ENCODE data around the gene NUBP2. TPM values are rescaled to one million over a fixed set of nuclear protein-coding genes. Genes with fewer than 3 reads are reported as not detected.
A peak's percentile ranks its signal among the peaks of the same experiment; 100 is the strongest.
"Not testable (repeated sequence)": the region's sequence is repeated elsewhere in the genome, so short reads cannot be mapped to it uniquely, and the experiment has no call there.

The NUBP2 gene
- total RNA-seq, 1 donor from 2014 or later = 37.9 TPM

DNA sequence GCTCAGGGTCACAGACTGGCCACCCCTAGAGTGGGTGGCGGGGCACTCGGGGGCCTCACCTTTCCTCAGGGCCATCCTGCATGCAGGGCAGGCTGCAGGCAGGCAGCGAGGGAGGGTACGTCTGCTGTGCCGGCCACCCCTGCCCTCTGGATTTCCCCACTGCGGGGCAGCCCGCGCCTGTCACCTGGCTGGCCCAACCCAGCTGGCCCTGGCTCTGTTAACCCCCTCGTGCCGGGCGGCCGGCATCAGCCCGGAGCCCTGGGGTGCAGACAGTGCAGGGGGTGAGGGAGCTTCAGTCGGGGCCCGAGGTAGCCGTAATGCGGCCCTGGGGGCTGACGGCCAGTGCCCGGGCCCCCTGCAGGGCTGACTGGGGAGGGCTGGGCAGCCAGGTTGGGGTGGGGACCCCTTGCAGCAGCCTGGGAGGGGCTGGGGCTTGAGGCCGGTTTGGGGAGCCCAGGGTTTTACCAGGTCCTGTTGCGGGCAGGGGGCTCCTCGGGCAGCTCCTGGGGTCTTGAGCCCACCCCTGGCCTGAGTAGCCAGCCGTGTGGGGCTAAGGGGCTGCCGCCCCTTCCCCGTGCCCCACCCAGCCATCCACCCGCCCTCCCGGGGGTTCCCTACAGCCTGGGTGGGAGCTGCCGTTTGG lies 10.9 kb downstream of the NUBP2 start, which contains the start of gene IGFALS:
Gene IGFALS (minus strand): TSS at position 128 of the 643 bp plus-strand sequence. CDS start 53 bp downstream, at position 75.
- DNase-seq (ENCODE audit: low spot score in 2 of 2) = peak in 1 of 2 donors; percentile 21
- FAIRE-seq = no peak

DNA sequence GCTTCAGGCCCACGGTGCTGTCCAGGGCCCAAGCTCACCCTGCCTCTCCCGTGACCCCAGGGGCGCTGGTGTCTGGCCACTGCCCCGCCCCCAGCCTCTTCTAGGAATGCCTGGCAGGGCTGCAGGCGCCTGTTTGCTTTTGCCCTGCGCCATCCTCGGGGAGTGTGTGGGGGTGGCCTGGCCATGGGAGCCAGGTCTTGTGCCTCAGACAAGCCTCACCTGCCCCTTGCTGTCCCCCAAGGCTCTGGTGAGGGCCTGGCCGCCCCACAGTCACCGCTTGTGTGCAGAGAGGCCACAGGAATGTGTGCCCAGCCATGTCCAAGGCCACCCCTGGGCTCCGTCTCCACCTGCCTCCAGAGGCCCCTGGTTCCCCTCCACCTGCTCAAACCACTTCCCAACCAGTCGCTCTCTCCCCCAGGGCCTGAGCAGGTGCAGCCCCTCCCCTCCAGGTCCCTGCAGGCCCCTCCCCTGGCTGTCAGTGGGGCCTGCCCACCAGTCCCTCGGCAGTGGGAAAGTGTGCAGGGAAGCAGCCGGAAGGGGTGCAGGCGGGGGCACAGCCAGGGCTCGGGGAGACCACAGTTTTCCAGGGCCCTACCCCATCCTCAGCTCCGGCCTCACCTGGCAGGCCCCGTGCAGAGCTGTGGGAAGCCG lies 11.6 kb downstream of the NUBP2 start:
- FAIRE-seq (no peak), DNase-seq (ENCODE audit: low spot score in 2 of 2) (peak in 1 of 2 donors; percentile 20)

DNA sequence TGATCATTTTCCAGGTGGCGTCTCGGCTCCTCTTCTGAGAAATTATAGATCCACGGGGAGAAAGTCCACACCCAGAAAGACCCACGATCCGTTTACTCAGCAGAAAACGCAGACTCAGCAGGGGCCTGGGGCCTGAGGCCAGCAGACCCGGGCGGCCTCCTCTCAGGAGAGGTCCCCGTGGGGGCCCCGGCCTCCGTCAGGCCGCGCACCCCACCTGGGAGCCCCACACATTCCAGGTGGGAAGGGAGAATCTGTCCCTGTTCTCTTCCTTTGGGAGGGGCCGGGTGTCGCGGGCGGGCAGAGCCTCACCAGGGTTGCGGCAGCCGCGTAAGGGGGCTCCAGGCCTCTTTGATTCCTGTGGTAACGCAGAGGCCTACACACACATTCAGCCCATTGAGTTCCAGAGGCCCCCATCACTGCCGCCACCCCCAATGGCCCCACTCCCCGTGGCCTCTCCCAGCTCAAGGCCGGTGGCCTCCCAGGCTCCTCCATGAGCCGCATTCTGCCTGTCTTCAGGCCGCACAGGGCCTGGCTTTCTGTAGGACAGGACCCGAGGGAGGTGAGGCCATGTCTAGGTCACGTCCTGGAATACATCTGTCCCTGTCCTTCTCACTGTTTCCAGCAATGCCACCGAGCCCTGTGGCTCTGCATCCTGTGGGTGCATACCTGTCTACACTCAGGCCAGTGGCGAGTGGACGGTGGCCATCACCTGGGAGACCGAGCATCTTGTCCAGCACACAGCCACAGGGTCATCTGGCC lies 12.3 kb downstream of the NUBP2 start:
- peak in 1 of 2 donors; percentile 10 for DNase-seq (ENCODE audit: low spot score in 2 of 2)
- no peak for FAIRE-seq

DNA sequence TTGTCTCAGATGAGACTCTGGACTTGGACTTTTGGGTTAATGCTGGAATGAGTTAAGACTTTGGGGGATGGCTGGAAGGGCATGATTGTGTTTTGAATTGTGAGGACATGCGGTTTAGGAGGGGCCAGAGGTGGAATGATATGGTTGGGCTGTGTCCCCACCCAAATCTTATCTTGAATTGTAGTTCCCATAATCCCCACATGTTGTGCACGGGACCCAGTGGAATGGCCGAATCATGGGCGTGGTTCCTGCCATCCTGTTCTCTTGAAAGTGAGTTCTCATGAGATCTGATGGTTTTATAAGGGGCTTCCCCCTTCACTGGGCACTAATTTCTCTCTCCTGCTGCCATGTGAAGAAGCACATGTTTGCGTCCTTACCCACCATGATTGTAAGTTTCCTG lies 16.5 kb downstream of the NUBP2 start:
- DNase-seq (ENCODE audit: low spot score in 2 of 2); FAIRE-seq: not testable (repeated sequence)

DNA sequence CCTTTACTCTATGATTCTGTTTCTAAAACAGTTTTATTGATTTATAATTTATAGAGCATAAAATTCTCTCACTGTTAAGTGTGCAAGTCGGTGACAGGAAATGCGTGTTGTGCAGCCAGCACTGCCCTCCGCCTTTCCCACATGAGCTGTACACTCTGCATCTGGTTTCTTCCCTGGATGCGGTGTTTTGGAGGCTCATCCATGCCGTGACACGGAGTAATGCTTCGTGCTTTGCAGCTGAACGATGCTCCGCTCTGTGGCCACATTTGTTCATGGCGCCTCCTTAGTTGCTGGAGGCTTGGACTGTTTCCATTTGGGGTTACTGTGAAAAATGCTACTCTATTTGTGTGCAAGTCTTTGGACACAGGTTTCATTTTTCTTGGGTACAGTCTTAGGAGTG lies 17.9 kb downstream of the NUBP2 start:
- DNase-seq (ENCODE audit: low spot score in 2 of 2) = no peak
- no peak for FAIRE-seq

DNA sequence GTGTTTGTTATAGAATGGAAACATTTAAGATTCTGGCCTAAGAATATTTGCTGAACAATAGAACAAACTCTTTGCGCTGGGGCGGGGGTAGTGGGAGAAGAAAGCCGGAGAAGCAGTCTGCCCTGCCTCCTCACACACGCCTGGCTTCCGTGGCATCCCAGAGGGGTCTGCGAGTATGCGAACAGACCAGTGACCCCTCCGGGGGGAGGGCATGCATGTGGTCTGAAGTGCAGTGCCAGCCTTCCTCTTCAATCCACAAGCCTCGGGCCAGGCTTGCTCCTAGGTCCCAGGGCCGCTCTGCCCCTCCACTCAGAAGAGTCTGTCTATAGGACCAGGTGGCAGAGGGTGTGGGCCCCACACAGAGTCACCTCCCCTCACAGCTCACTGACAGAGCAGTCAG lies 24.9 kb downstream of the NUBP2 start:
- FAIRE-seq = no peak
- no peak for DNase-seq (ENCODE audit: low spot score in 2 of 2)

DNA sequence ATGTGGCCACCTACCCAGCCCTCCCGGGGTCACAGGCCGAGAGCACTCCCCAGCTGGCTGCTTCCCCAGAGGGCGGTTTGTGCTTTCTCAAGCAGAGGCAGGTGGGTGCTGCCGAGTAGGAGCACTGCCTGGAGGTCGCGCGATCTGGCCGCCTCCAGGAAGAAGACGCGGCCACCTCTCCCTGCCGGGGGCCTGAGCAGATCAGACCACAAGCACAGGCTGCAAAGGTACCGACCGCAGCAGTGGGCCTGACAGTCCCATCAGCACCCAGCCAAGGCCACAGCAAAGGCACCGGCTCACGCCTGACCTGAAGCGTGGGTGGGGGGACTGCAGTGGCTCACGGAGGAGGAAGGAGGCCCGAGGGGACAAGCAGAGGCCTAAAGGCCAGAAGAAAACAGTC lies 25.9 kb downstream of the NUBP2 start:
- no peak for FAIRE-seq
- DNase-seq (ENCODE audit: low spot score in 2 of 2) = no peak

DNA sequence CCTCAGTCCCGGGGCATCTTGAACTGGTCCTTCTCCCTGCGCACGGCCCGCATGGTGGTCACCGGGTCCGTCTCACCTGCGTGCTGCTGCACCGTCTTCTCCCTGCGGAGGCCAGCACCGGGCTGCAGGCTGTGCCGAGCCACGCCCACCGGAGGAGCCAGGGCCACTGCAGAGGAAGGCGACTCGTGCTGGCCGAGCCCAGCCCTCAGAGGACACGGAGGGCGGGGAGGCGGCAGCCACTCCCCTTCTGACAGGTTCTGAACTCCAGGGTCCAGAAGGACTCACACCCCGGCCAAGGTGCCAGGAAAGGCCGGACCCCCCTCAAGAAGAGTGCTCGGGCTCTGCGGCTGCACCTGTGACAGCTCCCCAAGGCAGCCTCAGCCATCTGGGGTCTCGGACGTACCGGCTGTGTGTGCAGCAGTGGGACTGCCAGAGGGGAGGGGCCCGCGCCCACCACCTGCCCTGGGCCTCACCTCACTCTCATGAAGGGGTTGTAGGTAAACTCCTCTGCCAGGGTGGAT lies 26.6 kb downstream of the NUBP2 start:
- FAIRE-seq = no peak
- no peak for DNase-seq (ENCODE audit: low spot score in 2 of 2)

DNA sequence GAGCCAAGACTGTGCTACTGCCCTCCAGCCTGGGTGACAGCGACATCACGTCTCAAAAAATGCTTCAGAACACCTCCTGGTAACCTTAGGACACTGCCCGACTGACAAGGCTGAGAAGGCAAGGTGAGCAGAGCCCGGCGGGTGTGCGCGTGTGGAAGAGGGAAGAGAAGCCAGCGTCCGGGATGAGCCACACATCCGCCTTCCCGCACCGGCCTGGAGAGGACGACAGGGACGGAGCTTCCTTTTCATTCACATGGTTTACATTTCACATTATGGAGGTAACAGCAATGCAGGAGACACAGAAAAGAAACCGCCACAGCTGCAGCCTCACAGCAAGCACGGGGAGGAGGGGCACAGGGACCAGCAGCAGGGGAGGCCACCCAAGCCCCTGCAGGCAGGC lies 27.3 kb downstream of the NUBP2 start:
- FAIRE-seq (no peak), DNase-seq (ENCODE audit: low spot score in 2 of 2) (no peak)

DNA sequence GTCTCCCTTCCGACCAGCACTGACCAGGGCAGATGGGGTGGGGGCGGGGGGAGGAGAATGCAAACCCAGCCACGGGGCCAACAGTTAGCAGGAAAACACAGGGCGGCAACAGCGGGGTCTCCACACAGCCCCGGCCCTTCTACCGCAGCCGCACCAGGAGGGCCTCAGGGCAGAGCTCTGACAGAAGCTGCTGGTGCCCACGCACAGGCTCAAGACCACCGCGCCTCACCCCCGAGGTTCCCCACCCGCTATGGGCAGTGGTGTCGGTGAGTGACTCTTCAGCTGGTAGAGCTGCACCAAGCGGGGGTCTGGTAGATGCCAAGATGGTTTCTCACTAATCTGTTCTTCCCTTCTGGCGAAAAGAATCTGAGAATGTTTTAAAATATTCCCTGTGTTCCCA lies 27.8 kb downstream of the NUBP2 start:
- DNase-seq (ENCODE audit: low spot score in 2 of 2) (no peak), FAIRE-seq (no peak)

DNA sequence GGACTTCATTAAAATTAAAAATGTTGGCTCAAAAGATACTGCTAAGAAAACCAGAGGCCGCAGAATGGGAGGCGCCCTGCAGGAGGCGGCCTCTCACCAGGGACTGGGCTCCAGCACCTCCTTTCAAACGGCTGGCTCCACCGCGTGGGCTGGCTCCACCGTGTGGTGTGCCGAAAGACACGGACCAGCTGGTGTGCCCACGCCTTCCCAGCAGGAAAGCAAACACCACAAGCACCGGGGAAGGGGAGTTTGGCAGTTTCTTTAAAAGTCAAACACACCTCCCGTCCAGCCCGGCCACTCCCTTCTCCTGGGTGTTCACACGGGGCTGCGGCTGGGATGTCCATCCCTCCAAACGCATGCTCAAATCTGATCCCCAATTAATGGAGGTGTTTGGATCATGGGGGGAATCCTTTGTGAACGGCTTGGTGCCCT lies 30.0 kb downstream of the NUBP2 start:
- DNase-seq (ENCODE audit: low spot score in 2 of 2) = peak in 1 of 2 donors; percentile 59
- FAIRE-seq = no peak

DNA sequence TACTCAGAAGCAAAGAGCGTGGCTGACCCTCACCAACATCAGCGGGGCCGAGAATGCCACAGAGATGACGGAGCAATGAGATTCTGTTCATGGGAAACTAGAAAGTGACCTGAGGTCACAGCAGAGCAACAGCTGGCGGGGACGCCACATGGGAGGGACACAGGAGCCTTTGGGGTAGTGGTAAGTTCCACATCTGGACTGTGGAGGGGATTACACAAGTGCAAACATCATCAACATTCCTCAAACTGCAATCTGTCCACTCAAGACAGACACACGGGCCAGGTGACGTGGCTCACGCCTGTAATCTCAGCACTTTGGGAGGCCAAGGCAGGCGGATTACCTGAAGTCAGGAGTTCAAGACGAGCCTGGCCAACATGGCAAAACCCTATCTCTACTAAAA lies 32.7 kb downstream of the NUBP2 start:
- FAIRE-seq = no peak
- no peak for DNase-seq (ENCODE audit: low spot score in 2 of 2)

DNA sequence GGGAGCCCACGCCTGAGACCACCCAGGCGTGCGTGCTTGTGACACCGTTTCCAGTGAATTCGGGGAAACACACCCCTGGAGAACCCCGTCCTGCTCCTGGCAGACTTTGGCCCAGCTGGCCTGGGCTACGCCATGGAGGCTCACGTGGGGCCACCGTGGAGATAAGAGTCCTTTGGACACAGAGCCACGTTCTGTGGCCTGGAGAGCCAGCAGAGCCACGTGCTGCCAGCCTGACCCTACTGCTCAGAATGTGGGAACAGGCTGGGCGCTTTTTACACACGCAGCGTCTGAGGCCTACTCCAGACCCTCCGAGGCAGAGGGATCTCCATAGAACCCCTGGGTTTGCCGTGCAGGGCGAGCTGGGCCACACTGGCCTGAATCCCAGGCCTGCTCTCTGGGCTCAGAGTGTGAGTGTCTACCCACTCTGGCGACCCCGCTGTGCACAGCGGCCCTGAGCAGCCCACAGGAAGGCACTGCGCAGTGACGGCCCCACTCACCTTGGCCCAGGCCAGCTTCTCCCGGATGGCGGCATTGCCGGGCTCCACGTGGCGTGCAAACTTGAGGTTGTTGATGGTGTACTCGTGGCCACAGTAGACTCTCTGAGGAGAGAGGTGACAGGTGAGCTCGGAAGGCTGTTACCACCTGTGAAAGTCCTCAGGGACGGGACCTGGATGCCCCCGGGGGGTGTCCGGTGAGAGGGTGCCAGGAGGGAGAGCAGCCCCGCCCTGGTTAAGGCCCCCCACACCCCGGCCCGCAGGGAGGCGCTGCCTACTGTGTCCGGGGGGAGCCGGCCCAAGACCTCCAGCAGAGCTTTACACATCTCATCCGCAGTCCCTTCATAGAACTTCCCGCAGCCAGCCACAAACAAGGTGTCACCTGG lies 33.9 kb downstream of the NUBP2 start:
- FAIRE-seq (no peak), DNase-seq (ENCODE audit: low spot score in 2 of 2) (no peak)

DNA sequence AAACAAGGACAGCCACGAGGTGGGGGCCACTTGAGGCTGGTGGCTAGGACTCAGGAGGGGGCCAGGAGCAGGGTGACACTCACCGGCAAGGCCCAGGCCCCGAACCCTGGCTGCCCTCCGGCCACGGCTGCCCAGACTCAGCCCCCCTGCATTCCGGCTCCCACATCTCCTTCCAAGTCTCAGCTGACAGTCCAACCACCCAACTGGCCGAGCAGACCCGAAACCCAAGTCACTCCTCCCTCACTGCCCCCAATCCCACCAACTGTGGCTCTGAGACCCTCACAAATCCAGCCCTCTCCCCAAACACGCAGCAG lies 34.5 kb downstream of the NUBP2 start:
- DNase-seq (ENCODE audit: low spot score in 2 of 2) (no peak), FAIRE-seq (no peak)

DNA sequence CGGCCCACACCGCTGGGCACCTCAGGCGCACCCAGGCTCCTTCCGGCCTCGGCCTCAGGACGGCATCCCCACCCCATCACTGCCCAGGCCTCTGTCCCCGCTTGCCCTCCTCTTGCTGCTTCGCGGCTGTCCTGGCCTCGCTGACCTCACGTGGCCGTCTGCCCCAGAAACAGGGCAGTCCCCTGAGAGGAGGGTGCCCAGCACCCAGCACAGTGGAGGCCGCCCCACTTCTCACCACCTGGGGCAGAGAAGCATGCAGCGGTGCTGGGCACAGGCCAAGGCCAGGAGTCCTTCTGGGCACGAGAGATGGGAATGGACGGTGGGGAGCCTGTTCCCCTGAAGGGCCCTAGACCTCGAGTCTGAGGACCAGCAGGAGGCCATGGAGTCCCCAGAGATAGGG lies 35.0 kb downstream of the NUBP2 start:
- DNase-seq (ENCODE audit: low spot score in 2 of 2) = no peak
- no peak for FAIRE-seq

DNA sequence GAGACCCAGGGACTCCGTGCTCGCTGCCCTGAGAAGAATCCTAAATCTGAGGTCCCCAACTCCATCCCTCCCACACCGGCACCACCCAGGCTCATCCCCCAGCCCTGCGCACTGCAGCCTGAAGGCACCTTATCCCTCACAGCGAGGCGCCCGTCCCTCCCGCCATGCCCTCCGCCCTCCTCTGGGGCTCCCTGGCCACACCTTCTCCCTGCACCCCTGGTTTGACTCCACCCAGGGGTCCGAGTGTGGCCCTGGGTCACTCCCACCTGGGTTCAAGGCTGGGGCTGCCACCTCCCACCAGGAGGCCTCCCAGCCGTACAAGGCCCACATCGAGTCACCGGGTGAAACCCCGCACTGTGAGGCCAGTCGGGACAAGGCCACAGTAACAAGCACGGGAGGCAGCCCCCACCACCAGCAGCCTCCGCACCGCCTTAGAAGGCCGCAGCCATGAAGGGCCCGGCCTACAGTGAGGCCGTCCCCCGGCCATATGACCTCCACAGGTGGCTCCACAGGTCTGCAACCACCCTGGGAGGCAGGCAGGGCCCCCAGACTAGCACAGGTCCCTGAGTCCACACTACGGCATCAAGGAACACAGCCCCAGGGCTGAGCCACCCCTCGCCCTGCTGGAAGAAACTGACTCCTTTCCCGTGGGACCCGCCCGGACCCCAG lies 35.6 kb downstream of the NUBP2 start:
- FAIRE-seq (no peak), DNase-seq (ENCODE audit: low spot score in 2 of 2) (no peak)

DNA sequence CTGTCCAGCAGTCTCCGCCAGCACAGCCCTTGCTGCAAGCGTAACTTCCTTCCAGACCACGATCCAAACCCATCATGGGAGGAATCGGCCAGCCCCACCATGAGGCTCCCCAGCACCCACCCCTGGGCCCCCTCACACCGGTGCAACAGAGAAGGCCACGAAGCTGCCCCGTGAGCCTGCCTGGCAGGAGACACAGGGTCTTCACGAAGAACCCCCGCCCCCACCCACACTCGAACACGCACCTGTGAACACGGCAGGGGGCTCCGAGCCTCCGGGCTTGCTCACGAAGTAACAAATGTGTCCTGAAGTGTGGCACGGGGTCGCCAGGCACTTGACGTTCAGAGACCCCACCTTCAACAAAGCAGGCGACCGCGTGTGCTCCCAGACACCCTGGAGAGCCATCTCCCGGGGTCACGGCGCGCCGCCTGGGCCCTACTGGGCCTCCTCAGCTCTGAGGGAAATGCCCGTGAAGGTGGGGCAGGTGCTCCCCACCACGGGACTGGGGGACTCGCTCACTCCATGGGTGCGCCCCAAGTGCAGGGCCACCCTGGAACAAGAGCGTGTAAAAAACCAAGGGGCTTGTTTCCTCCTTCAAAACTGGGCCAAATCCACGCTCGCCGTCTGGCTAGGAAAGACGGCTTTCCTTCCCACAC lies 36.2 kb downstream of the NUBP2 start:
- DNase-seq (ENCODE audit: low spot score in 2 of 2) = no peak
- no peak for FAIRE-seq

DNA sequence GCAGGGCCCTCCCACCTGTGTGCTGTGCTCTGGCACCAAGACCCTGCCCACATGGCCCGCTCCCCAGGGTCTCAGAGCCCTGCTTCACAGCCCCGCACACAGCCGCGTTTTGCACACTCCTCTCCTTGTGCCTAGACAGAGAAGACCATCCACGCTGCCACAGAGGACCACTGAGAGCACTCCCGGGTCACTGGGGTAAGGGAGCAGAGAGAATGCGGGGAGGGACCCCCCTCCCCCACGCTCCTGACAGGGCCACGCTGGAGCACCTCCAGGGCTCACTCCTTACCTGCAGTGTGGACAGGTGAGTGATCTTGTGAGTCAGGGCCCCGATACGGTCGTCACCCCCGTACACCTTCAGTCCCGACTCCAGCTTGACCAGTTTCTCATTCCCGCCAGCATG lies 36.9 kb downstream of the NUBP2 start:
- FAIRE-seq = no peak
- no peak for DNase-seq (ENCODE audit: low spot score in 2 of 2)

Measured in frontal cortex (tissue), 4 donors.